K562 (cell line): ENCODE results near the gene FAM120AOS. TPM values are rescaled to one million over a fixed set of nuclear protein-coding genes. Genes with fewer than 3 reads are reported as not detected.

Experiments
- CREB3L1 ChIP-seq: fragments of 450-650 bp; IDR thresholded peaks from 2 replicates; pipeline ENCODE4 v1.6.1; 2014; ENCODE audit warnings: low read depth, mild to moderate bottlenecking, moderate library complexity, borderline replicate concordance
- CXXC5 ChIP-seq: fragments of 250-450 bp; sonication (Bioruptor Pico); IDR thresholded peaks from 2 replicates; pipeline ENCODE4 v1.8.0; 2022; ENCODE audit warnings: inconsistent platforms, mild to moderate bottlenecking, moderate library complexity
- EP300 ChIP-seq: IDR thresholded peaks from 2 replicates; pipeline ENCODE4 v1.6.1; 2012; ENCODE audit warnings: low read length, improper control_type of control experiment
- HDAC1 ChIP-seq, 2 experiments: fragments of 450-650 bp; IDR thresholded peaks; 2 replicates each; pipeline ENCODE4 v1.6.1; 2016 to 2017; ENCODE audit warnings: inconsistent platforms in 1 of 2, mild to moderate bottlenecking in 1 of 2, moderate library complexity in 1 of 2
- MCM5 ChIP-seq: fragments of 450-650 bp; IDR thresholded peaks from 2 replicates; pipeline ENCODE4 v1.6.1; 2016; ENCODE audit warnings: low read depth
- MLLT1 ChIP-seq, 2 experiments: fragments of 450-650 bp; IDR thresholded peaks; 2 replicates each; pipeline ENCODE4 v1.6.1; 2016
- RBFOX2 ChIP-seq: fragments of 200-400 bp; formaldehyde crosslinking; IDR thresholded peaks from 2 replicates; pipeline ENCODE4 v1.6.1; 2017; ENCODE audit warnings: low read depth, mild to moderate bottlenecking, low read length, moderate library complexity
- SMARCA4 ChIP-seq: fragments of 450-650 bp; IDR thresholded peaks from 2 replicates; pipeline ENCODE4 v1.6.1; 2016
- SMARCE1 ChIP-seq: fragments of 450-650 bp; IDR thresholded peaks from 2 replicates; pipeline ENCODE4 v1.7.1; 2016; ENCODE audit warnings: mild to moderate bottlenecking
- TARDBP ChIP-seq: fragments of 450-650 bp; IDR thresholded peaks from 2 replicates; pipeline ENCODE4 v1.6.1; 2016
- TEAD1 ChIP-seq, 2 experiments: fragments of 450-650 bp in 1 of 2; sonication (generic) in 1 of 2; formaldehyde crosslinking; IDR thresholded peaks; 2 replicates each; pipeline versions ENCODE4 v1.4.0 to v1.8.0; 2020 to 2022; ENCODE audit warnings: mild to moderate bottlenecking in 2 of 2, missing genetic modification reagents in 1 of 2
- TRIM28 ChIP-seq: fragments of 450-650 bp; IDR thresholded peaks from 2 replicates; pipeline ENCODE4 v1.6.1; 2017
- VEZF1 ChIP-seq: fragments of 200-800 bp; sonication (Bioruptor generic); IDR thresholded peaks from 2 replicates; pipeline ENCODE4 v1.6.1; 2017; ENCODE audit warnings: missing genetic modification characterization, missing compliant biosample characterization
- ZFPM2 ChIP-seq: fragments of 250-450 bp; sonication (Bioruptor Pico); IDR thresholded peaks from 2 replicates; pipeline ENCODE4 v1.5.1; 2022; ENCODE audit warnings: mild to moderate bottlenecking
- ZNF174 ChIP-seq: fragments of 250-450 bp; sonication (Bioruptor Pico); IDR thresholded peaks from 2 replicates; pipeline ENCODE4 v1.4.0; 2020; ENCODE audit warnings: mild to moderate bottlenecking
- ZNF512 ChIP-seq: IDR thresholded peaks from 2 replicates; pipeline ENCODE4 v1.6.1; 2016; ENCODE audit warnings: missing genetic modification characterization, missing compliant biosample characterization
- ZNF592 ChIP-seq: fragments of 450-650 bp; IDR thresholded peaks from 2 replicates; pipeline ENCODE4 v1.6.1; 2017; ENCODE audit warnings: antibody characterized with exemption, mild to moderate bottlenecking
- ZSCAN29 ChIP-seq: fragments of 450-650 bp; IDR thresholded peaks from 2 replicates; pipeline ENCODE4 v1.6.1; 2017
- polyA plus RNA-seq, 8 experiments: library from polyadenylated mRNA; depleted of rRNA in 4 of 8; stranded (reverse) in 5 of 8; unstranded in 3 of 8; fragments of >200 nt; fragmentation: Nextera tagmentation in 2 of 8; fragmentation: Illumina TruSeq in 1 of 8; extraction: Ambion mirVana in 2 of 8; extraction: Trizol in 1 of 8; gene quantifications; 2 replicates each; pipeline versions ENCODE4 v1.2.1 to v1.2.3, GENCODE V29; 2011 to 2014; ENCODE audit warnings: inconsistent platforms in 1 of 8, missing spikeins in 1 of 8
- total RNA-seq, 7 experiments: library from RNA; depleted of rRNA in 6 of 7; stranded (reverse); fragments of >200 nt in 6 of 7; fragmentation: Illumina TruSeq in 2 of 7; extraction: Trizol in 2 of 7; gene quantifications; 2 replicates each; pipeline versions ENCODE4 v1.2.1 to v1.2.3, GENCODE V29; 2011 to 2021; ENCODE audit warnings: low replicate concordance in 1 of 7

FAM120AOS gene
- total and polyA plus RNA-seq, 9 of the 15 experiments (the other 6 are each of a cell fraction or from before 2014, with no cell fraction given), result 18.8 to 53.4 (median 41.4) TPM

GRCh38 chr9:93450945-93451815, 2.2 kb downstream of the FAM120AOS start, which contains the start of gene FAM120A (continued):
- 0 out of 2 replicates have a peak, but pooled peaks have one; percentile 37 for TF ChIP-seq CREB3L1
- 0 out of 2 replicates have a peak, but pooled peaks have one; percentile 14 for TF ChIP-seq SMARCE1
- TF ChIP-seq RBFOX2, result peak; percentile 73
- no peak for TF ChIP-seq TRIM28
- TF ChIP-seq MLLT1 (IDR thresholded peaks at IDR 0.05), result peak; percentile 10 to 48; a peak in 1 of 4 replicates
- 0 out of 2 replicates have a peak, but pooled peaks have one; percentile 20 for TF ChIP-seq SMARCA4
- 0 out of 2 replicates have a peak, but pooled peaks have one; percentile 62 for TF ChIP-seq ZFPM2 (CRISPR knock-in tag)
- no peak for TF ChIP-seq EP300
- TF ChIP-seq TEAD1 (CRISPR knock-in tag; IDR thresholded peaks at IDR 0.05), result 0 out of 4 replicates have a peak, but pooled peaks of 1 of the 2 experiments have one; percentile 74
- peak; percentile 84 for TF ChIP-seq CXXC5 (CRISPR knock-in tag)
- 0 out of 2 replicates have a peak, but pooled peaks have one; percentile 19 for TF ChIP-seq ZNF592
- TF ChIP-seq ZNF174 (CRISPR knock-in tag), result no peak
- TF ChIP-seq ZNF512 (tag), result no peak
- TF ChIP-seq HDAC1 (IDR thresholded peaks at IDR 0.05), result peak in 1 of 2 experiments; percentile 60; a peak in 2 of 4 replicates
- TF ChIP-seq VEZF1 (CRISPR knock-in tag), result peak; percentile 85
- TF ChIP-seq ZSCAN29, result 0 out of 2 replicates have a peak, but pooled peaks have one; percentile 27
- TF ChIP-seq MCM5, result no peak
- TF ChIP-seq TARDBP, result 0 out of 2 replicates have a peak, but pooled peaks have one; percentile 59
